ENCODE results near the gene NFE2L2. TPM values are rescaled to one million over a fixed set of nuclear protein-coding genes. Genes with fewer than 3 reads are reported as not detected.

The NFE2L2 gene
- total and polyA plus RNA-seq, 9 of the 15 experiments (the other 6 are each of a cell fraction or from before 2014, with no cell fraction given) = 29.3 to 120 (median 59.3) TPM

DNA sequence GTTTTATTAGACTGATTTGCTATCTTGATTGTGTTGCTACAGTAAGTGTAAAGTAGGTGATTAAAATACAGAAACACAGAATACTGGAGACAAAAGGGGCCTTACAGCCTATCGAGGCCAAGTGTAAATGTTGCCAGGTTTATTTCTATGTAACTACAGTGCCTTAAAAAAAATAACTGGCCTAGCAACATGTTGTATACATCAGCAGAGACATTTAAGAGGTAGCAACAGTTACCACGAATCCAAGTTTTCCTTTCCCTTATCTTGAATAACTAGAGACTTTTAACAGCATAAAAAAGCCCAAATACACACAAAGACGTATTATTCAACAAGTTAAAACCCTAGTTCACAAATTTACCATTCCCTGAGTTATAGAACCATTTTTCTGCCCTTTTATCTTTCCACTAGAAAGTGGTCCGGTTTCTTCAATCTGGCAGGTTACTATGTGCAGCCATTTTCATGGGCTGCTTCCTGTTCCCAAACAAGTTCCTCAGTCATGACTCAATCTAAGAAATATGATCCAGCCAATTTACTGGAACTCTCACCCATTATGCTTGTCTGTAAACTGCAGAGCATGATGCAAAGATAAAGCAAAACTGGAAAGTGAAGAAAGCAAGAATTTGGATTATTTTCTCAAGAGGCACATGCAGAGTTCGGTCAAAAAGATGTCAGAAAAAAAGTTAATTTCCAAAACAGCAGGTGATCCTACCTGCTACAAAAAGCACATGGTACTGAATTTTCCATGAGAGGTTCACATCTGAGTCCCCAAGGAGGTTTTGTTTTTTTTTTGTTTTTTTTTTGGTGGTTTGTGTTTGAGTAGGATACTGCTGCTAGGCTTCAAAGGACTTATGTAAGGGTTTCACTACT, 22.2 kb downstream of the NFE2L2 start (continued):
- TF ChIP-seq, protein P1, sequence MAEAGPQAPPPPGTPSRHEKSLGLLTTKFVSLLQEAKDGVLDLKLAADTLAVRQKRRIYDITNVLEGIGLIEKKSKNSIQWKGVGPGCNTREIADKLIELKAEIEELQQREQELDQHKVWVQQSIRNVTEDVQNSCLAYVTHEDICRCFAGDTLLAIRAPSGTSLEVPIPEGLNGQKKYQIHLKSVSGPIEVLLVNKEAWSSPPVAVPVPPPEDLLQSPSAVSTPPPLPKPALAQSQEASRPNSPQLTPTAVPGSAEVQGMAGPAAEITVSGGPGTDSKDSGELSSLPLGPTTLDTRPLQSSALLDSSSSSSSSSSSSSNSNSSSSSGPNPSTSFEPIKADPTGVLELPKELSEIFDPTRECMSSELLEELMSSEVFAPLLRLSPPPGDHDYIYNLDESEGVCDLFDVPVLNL (CRISPR knock-in tag; IDR thresholded peaks at IDR 0.05; ENCODE audit: low read depth) = no peak
- no peak for TF ChIP-seq RFX7 (CRISPR knock-in tag; IDR thresholded peaks at IDR 0.05)
- TF ChIP-seq MCM5 (IDR thresholded peaks at IDR 0.05; ENCODE audit: low read depth) = no peak
- no peak for TF ChIP-seq ZFP1 (CRISPR knock-in tag; IDR thresholded peaks at IDR 0.05)
- TF ChIP-seq FOXK2 (conservative IDR thresholded peaks at IDR 0.05 in 1 of 2, IDR thresholded peaks at IDR 0.05 in 1 of 2; ENCODE audit: low read depth in 2 of 2) = peak; percentile 48 to 70
- no peak for TF ChIP-seq NCOA2 (IDR thresholded peaks at IDR 0.05; ENCODE audit: partially characterized antibody in 2 of 2)
- TF ChIP-seq, protein P2, sequence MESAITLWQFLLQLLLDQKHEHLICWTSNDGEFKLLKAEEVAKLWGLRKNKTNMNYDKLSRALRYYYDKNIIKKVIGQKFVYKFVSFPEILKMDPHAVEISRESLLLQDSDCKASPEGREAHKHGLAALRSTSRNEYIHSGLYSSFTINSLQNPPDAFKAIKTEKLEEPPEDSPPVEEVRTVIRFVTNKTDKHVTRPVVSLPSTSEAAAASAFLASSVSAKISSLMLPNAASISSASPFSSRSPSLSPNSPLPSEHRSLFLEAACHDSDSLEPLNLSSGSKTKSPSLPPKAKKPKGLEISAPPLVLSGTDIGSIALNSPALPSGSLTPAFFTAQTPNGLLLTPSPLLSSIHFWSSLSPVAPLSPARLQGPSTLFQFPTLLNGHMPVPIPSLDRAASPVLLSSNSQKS (CRISPR knock-in tag; IDR thresholded peaks at IDR 0.05) = no peak
- no peak for TF ChIP-seq SRSF1 (IDR thresholded peaks at IDR 0.05; ENCODE audit: low read depth, low read length)
- no peak for TF ChIP-seq HIVEP1 (CRISPR knock-in tag; IDR thresholded peaks at IDR 0.05)
- TF ChIP-seq NFIX (CRISPR knock-in tag; IDR thresholded peaks at IDR 0.05; ENCODE audit: low read depth) = no peak
- TF ChIP-seq NR2C1 (IDR thresholded peaks at IDR 0.05) = no peak
- peak; percentile 56 for TF ChIP-seq NR2C1 (tag; IDR thresholded peaks at IDR 0.05)
- peak; percentile 24 for TF ChIP-seq TAF9B (IDR thresholded peaks at IDR 0.05; ENCODE audit: partially characterized antibody)
- no peak; the same call in 1 of the 2 replicates for TF ChIP-seq MEF2D (tag; conservative IDR thresholded peaks at IDR 0.05; ENCODE audit: low read depth)
- no peak for TF ChIP-seq ZNF551 (CRISPR knock-in tag; IDR thresholded peaks at IDR 0.05)
- TF ChIP-seq ZNF583 (CRISPR knock-in tag; IDR thresholded peaks at IDR 0.05) = no peak
- TF ChIP-seq TAF1 (IDR thresholded peaks at IDR 0.05; ENCODE audit: control insufficient read depth, extremely low read depth, insufficient read depth, low read length, severe bottlenecking) = no peak
- 0 out of 2 replicates have a peak, but pooled peaks have one; percentile 16 for TF ChIP-seq HOXB6 (CRISPR knock-in tag; IDR thresholded peaks at IDR 0.05; ENCODE audit: borderline replicate concordance)
- no peak for TF ChIP-seq ZNF3 (CRISPR knock-in tag; IDR thresholded peaks at IDR 0.05)
- peak; percentile 29; the same call in 1 of the 2 replicates for TF ChIP-seq FOXJ2 (tag; IDR thresholded peaks at IDR 0.05)
- no peak for TF ChIP-seq ZNF165 (CRISPR knock-in tag; IDR thresholded peaks at IDR 0.05; ENCODE audit: borderline replicate concordance)
- TF ChIP-seq NBN (IDR thresholded peaks at IDR 0.05; ENCODE audit: low read depth) = peak; percentile 91
- peak in 1 of 3 experiments; percentile 88 for TF ChIP-seq YY1 (IDR thresholded peaks at IDR 0.05; ENCODE audit: borderline replicate concordance in 1 of 3, control insufficient read depth in 1 of 3, extremely low read depth in 1 of 3, insufficient read depth in 3 of 3, insufficient read length in 1 of 3, insufficient replicate concordance in 2 of 3, low read depth in 1 of 3, low read length in 2 of 3)
- no peak for TF ChIP-seq NFIC (IDR thresholded peaks at IDR 0.05)
- no peak for TF ChIP-seq LARP7 (IDR thresholded peaks at IDR 0.05)
- TF ChIP-seq, protein P3, sequence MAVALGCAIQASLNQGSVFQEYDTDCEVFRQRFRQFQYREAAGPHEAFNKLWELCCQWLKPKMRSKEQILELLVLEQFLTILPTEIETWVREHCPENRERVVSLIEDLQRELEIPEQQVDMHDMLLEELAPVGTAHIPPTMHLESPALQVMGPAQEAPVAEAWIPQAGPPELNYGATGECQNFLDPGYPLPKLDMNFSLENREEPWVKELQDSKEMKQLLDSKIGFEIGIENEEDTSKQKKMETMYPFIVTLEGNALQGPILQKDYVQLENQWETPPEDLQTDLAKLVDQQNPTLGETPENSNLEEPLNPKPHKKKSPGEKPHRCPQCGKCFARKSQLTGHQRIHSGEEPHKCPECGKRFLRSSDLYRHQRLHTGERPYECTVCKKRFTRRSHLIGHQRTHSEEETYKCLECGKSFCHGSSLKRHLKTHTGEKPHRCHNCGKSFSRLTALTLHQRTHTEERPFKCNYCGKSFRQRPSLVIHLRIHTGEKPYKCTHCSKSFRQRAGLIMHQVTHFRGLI (CRISPR knock-in tag; IDR thresholded peaks at IDR 0.05) = no peak

Data from K562 (cell line).